Right lobe of liver (tissue), 6 donors: ENCODE results near the gene REPIN1. TPM values are rescaled to one million over a fixed set of nuclear protein-coding genes. Genes with fewer than 3 reads are reported as not detected.

Experiments
- ATAC-seq, 4 donors: fragments of 200-7000 bp; cut with Tn5 transposase; one replicate each; pipeline ENCODE4 v1.9.1; 2020; ENCODE audit warnings: mild to moderate bottlenecking in 4 of 4, moderate library complexity in 4 of 4
- DNase-seq, 3 donors: peaks; one replicate each; pipeline ENCODE4 v3.0.0-alpha.2; 2020
- H3K27ac ChIP-seq, 3 donors: fragments of 200-600 bp; one replicate each; pipeline ENCODE4 v1.8.0; 2022
- H3K27me3 ChIP-seq, 2 donors: fragments of 200-600 bp; one replicate each; pipeline ENCODE4 v1.8.0; 2022
- H3K36me3 ChIP-seq, 4 donors: fragments of 200-600 bp; sonication (generic) in 1 of 4; one replicate each; pipeline versions ENCODE4 v1.5.1 to v1.8.0; 2017 to 2022; ENCODE audit warnings: control low read depth in 1 of 4
- H3K4me1 ChIP-seq, 4 donors: fragments of 200-600 bp; sonication (generic) in 1 of 4; one replicate each; pipeline versions ENCODE4 v1.5.1 to v1.8.0; 2017 to 2022; ENCODE audit warnings: control low read depth in 1 of 4
- H3K4me3 ChIP-seq, 3 donors: fragments of 200-600 bp; one replicate each; pipeline ENCODE4 v1.8.0; 2022
- H3K9me3 ChIP-seq, 4 donors: fragments of 200-600 bp; sonication (generic) in 1 of 4; one replicate each; pipeline versions ENCODE4 v1.5.1 to v1.8.0; 2017 to 2022; ENCODE audit warnings: control low read depth in 1 of 4
- POLR2A ChIP-seq: fragments of 450-650 bp; IDR thresholded peaks from one replicate; pipeline ENCODE4 v1.6.1; 2017; ENCODE audit warnings: antibody characterized with exemption, mild to moderate bottlenecking
- WGBS: methylation state at CpG from one replicate; pipeline ENCODE4 v1.1.6; 2018; ENCODE audit warnings: low coverage, low lambda C conversion rate; ENCODE audit not compliant: insufficient coverage; ENCODE audit errors: missing lambda C conversion rate; 5-methylcytosine and 5-hydroxymethylcytosine counted together
- intact Hi-C, 2 donors: fragments of 100-400 bp; cut with DNase I; formaldehyde crosslinking; loops; one replicate each; pipeline versions ENCODE4 v1.11.2 to v1.14.1; 2022
- total RNA-seq, 6 experiments: library from RNA; depleted of rRNA in 2 of 6; stranded (reverse); fragments of >200 nt in 2 of 6; fragmentation: NEBNext Ultra II Directional in 3 of 6; extraction: Animal tissue kit (Norgen Biotek cat#: 25700) in 3 of 6; gene quantifications; one replicate each; pipeline versions ENCODE4 v1.1.0 to v1.2.4, GENCODE V29; 2016 to 2023
- TF ChIP-seq, protein P1 (sequence below), 4 donors: fragments of 200-600 bp in 3 of 4; fragments of 450-650 bp in 1 of 4; IDR thresholded peaks; one replicate each; pipeline versions ENCODE4 v1.5.1 to v1.8.0; 2016 to 2022; ENCODE audit warnings: antibody characterized with exemption in 4 of 4, mild to moderate bottlenecking in 2 of 4
- donor health status: DM: no; HTN: yes; CAD: no.
- donor health status: DM: no; HTN: no; CAD: no.
- donor health status: DM: no; HTN: no; CAD: no.
- donor health status: DM: no; HTN: yes; CAD: no.
- donor health status: DM: no; HTN: yes; CAD: no.

Gene REPIN1
- total RNA-seq, 6 experiments from 2014 or later = 56.2 to 133 (median 73.5) TPM

DNA sequence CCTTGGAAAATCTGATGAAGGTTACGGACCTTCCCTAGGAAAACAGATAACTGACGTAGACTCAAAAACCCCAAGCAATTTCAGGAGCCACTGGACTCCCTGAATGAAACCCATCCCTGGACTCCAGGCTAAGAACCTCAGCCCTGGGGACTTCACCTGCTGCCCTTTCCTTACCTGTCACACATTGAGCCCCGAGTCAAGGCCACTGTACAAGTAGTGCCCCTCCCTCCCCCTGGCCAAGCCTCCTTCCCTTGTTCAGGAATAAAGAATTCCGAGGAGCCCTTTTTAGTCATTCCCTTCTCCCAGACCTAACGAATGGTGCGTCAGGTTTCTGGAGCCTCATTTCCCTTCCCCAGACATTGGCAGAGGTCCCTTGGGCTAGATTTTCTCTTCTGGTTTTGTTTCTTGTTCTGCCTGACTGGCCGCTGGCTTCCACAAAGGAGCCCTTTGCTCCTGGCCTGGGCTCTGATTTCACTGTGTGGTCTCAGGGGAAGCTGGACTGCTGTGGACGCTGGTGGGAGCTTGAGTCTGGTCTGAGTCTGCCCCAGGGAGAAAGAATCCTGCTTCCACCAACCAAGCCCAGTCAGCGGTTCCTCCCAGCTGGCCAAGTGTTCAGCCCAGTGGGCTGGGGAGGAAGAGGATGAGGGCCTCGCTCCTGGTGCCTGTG lies 42.2 kb downstream of the REPIN1 start:
- H3K27me3 ChIP-seq = no peaks in the 10 kb centered on the region
- peaks cover 0 to 5% (median 0%) of the 10 kb centered on the region in 4 donors for H3K36me3 ChIP-seq
- H3K27ac ChIP-seq = no peak overlapping the region
- DNase-seq = no peak
- peaks cover 0 to 28% (median 8%) of the 10 kb centered on the region in 4 donors for H3K4me1 ChIP-seq
- no peak overlapping the region for H3K4me3 ChIP-seq
- intact Hi-C loops = no loop called here
- TF ChIP-seq, protein P1, sequence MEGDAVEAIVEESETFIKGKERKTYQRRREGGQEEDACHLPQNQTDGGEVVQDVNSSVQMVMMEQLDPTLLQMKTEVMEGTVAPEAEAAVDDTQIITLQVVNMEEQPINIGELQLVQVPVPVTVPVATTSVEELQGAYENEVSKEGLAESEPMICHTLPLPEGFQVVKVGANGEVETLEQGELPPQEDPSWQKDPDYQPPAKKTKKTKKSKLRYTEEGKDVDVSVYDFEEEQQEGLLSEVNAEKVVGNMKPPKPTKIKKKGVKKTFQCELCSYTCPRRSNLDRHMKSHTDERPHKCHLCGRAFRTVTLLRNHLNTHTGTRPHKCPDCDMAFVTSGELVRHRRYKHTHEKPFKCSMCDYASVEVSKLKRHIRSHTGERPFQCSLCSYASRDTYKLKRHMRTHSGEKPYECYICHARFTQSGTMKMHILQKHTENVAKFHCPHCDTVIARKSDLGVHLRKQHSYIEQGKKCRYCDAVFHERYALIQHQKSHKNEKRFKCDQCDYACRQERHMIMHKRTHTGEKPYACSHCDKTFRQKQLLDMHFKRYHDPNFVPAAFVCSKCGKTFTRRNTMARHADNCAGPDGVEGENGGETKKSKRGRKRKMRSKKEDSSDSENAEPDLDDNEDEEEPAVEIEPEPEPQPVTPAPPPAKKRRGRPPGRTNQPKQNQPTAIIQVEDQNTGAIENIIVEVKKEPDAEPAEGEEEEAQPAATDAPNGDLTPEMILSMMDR (IDR thresholded peaks at IDR 0.05) = no peak
- no peak for TF ChIP-seq POLR2A
- WGBS = 91% methylated on average over 8 of the region's 10 CpGs
- no peak for ATAC-seq
- no peaks in the 10 kb centered on the region for H3K9me3 ChIP-seq

DNA sequence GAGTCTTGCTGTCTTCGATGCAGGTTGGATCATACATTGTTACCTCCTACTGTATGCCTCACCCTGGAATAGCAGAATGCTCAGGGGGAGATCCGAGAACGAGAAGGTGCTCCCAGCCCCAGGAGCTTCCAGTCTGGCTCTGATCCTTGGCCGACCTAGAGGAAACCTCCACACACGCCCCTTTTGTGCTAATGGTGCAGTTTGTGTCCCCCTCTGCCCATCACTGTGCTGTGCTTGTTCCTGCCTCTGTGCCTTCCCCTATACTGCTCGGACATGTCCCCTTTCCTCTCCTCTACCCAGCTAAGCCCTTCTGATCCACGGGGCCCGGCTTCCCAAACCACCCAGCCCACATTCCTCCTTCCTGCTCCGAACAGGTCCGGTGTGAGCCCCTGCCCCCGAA lies 43.0 kb downstream of the REPIN1 start:
- WGBS = 86% methylated on average over 5 of the region's 11 CpGs
- no peak for TF ChIP-seq POLR2A
- TF ChIP-seq, protein P1 (IDR thresholded peaks at IDR 0.05) = no peak
- DNase-seq = no peak
- intact Hi-C loops = no loop called here
- peaks cover 0 to 23% (median 3%) of the 10 kb centered on the region in 4 donors for H3K4me1 ChIP-seq
- no peaks in the 10 kb centered on the region for H3K27me3 ChIP-seq
- no peak overlapping the region for H3K27ac ChIP-seq
- H3K9me3 ChIP-seq = no peaks in the 10 kb centered on the region
- peaks cover 0 to 5% (median 0%) of the 10 kb centered on the region in 4 donors for H3K36me3 ChIP-seq
- ATAC-seq = no peak
- H3K4me3 ChIP-seq = no peak overlapping the region

GRCh38 chr7:150412016-150412415 lies 43.4 kb downstream of the REPIN1 start:
- intact Hi-C loops = no loop called here
- Histone ChIP-seq H3K27me3 (no peaks in the 10 kb centered on the region), H3K4me1 (peaks cover 0 to 20% (median 2%) of the 10 kb centered on the region in 4 donors), H3K9me3 (no peaks in the 10 kb centered on the region), H3K4me3 (no peak overlapping the region), H3K36me3 (peaks cover 0 to 5% (median 0%) of the 10 kb centered on the region in 4 donors), H3K27ac (no peak overlapping the region)
- DNase-seq (no peak), ATAC-seq (no peak)
- 88% methylated on average over 7 of the region's 11 CpGs for WGBS
- TF ChIP-seq, protein P1 (IDR thresholded peaks at IDR 0.05) = no peak
- no peak for TF ChIP-seq POLR2A

GRCh38 chr7:150412518-150413488 lies 44.2 kb downstream of the REPIN1 start:
- intact Hi-C loops = no loop called here
- H3K36me3 ChIP-seq = peaks cover 0 to 5% (median 0%) of the 10 kb centered on the region in 4 donors
- peaks cover 0 to 13% (median 2%) of the 10 kb centered on the region in 4 donors for H3K4me1 ChIP-seq
- no peaks in the 10 kb centered on the region for H3K27me3 ChIP-seq
- no peaks in the 10 kb centered on the region for H3K9me3 ChIP-seq
- no peak for TF ChIP-seq POLR2A
- TF ChIP-seq, protein P1 (IDR thresholded peaks at IDR 0.05) = no peak
- WGBS = 79% methylated on average over 14 of the region's 37 CpGs
- H3K4me3 ChIP-seq = no peak overlapping the region
- no peak for ATAC-seq
- H3K27ac ChIP-seq = no peak overlapping the region
- DNase-seq = peak in 1 of 3 donors; percentile 38
